Measurements from ENCODE around the gene FBXO41. TPM values are rescaled to one million over a fixed set of nuclear protein-coding genes. Genes with fewer than 3 reads are reported as not detected.

The FBXO41 gene
- total and polyA plus RNA-seq, 2 donors (not counting 3 experiments of a cell fraction or from before 2014, with no cell fraction given) = 0.88 to 1.5 TPM

GRCh38 chr2:73225513-73226360, 58.5 kb downstream of the FBXO41 start:
- Histone ChIP-seq H3K4me2 (ENCODE audit: insufficient read depth, low read length) (no peak overlapping the region), H3K27ac (ENCODE audit: insufficient read depth, low read depth, low read length) (no peak overlapping the region), H3K36me3 (ENCODE audit: control insufficient read depth in 2 of 2, extremely low read depth in 1 of 2, insufficient read depth in 2 of 2, low read length in 2 of 2) (peaks cover 0 to 13% of the 10 kb centered on the region in 2 experiments), H3K27me3 (ENCODE audit: control insufficient read depth in 2 of 2, insufficient read depth in 2 of 2, low read length in 2 of 2) (no peaks in the 10 kb centered on the region), H4K20me1 (replicated peaks; ENCODE audit: control insufficient read depth, extremely low read depth, insufficient read depth, low read length) (no peaks in the 10 kb centered on the region), H3K4me1 (ENCODE audit: control insufficient read depth, extremely low read depth, insufficient read depth, low read length) (no peaks in the 10 kb centered on the region), H3K9me3 (replicated peaks; ENCODE audit: control insufficient read depth, insufficient read depth, low read length) (no peaks in the 10 kb centered on the region), H3K4me3 (replicated peaks in 1 of 3; ENCODE audit: insufficient read depth in 1 of 3, low read depth in 1 of 3, low read length in 3 of 3) (no peak overlapping the region), H3K79me2 (ENCODE audit: control insufficient read depth, insufficient read depth, low read length) (no peaks in the 10 kb centered on the region), H2AFZ (ENCODE audit: low read depth, low read length) (no peak overlapping the region), H3K9me1 (replicated peaks; ENCODE audit: control insufficient read depth, extremely low read depth, insufficient read depth, low read length) (no peaks in the 10 kb centered on the region), H3K9ac (replicated peaks; ENCODE audit: extremely low read depth, insufficient read depth, low read length) (no peak overlapping the region)
- dilution Hi-C loops (cut with MboI; ENCODE audit: extremely low pct_ligation_motif_present, low sequenced_read_pairs) = no loop called here
- no peak for TF ChIP-seq GATA2 (IDR thresholded peaks at IDR 0.05; ENCODE audit: insufficient read depth, insufficient read length, low read depth, low read length)
- no peak for TF ChIP-seq POLR2A (IDR thresholded peaks at IDR 0.05; ENCODE audit: low read depth, low read length)
- no peak for TF ChIP-seq MYC (IDR thresholded peaks at IDR 0.05; ENCODE audit: low read depth, low read length)
- no peak for TF ChIP-seq JUN (IDR thresholded peaks at IDR 0.05; ENCODE audit: borderline replicate concordance, insufficient read depth, insufficient read length, low read depth)
- TF ChIP-seq CTCF (IDR thresholded peaks at IDR 0.05; ENCODE audit: extremely low read depth in 1 of 2, insufficient read depth in 1 of 2, low read depth in 1 of 2, low read length in 2 of 2) = no peak
- TF ChIP-seq FOS (IDR thresholded peaks at IDR 0.05; ENCODE audit: borderline replicate concordance, insufficient read depth, low read length) = no peak
- no peak for TF ChIP-seq EZH2 (IDR thresholded peaks at IDR 0.05; ENCODE audit: borderline replicate concordance, low read depth, low read length, severe bottlenecking)
- TF ChIP-seq MAX (IDR thresholded peaks at IDR 0.05; ENCODE audit: insufficient read depth, insufficient read length) = no peak
- no peak for TF ChIP-seq POLR2AphosphoS5 (IDR thresholded peaks at IDR 0.05; ENCODE audit: insufficient read depth, low read depth, low read length)
- POLR2A ChIA-PET = interaction anchor here (0.9 kb wide), 1 partner anchor 9 kb away, joined by 3 read pairs; the partner anchor contains the start of gene CCT7
- no peak for FAIRE-seq
- intact Hi-C loops (cut with micrococcal nuclease) = no loop called here
- CTCF ChIA-PET = interaction anchor here (2.8 kb wide), 1 partner anchor 13 kb away, joined by 10 read pairs; no protein-coding TSS in a partner anchor
- BruUV-seq (replicated peaks) = no TSS peak
- DNase-seq (ENCODE audit: low read depth, low spot score) = no peak
